Measurements from ENCODE around the gene KCTD15. TPM values are rescaled to one million over a fixed set of nuclear protein-coding genes. Genes with fewer than 3 reads are reported as not detected.

The KCTD15 gene
- total RNA-seq, 3 donors from 2014 or later (not counting 1 experiment from before 2014, with no cell fraction given): 0.59 to 4.7 (median 1.4) TPM

DNA sequence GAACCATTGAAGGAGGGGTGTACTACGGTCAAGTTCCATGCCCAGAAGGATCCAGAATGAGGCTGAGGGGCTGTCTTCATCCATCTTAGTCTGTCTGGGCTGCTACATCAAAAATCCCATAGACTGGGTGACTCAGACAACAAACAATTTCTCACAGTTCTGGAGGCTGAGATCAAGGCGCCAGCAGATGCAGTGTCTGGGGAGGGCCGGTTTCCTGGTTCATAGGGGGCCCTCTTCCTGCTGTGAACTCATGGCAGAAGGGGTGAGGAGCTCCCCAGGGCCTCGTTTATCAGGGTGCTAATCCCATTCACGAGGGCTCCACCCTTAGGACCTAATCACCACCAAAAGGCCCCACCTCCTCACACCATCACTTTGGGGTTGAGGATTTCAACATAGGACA lies 14.7 kb upstream of the KCTD15 start:
- H3K9me3 ChIP-seq (ENCODE audit: control insufficient read depth, insufficient read depth, low read length): no peaks in the 10 kb centered on the region
- intact Hi-C loops (cut with micrococcal nuclease): no loop called here
- TF ChIP-seq, protein P1, sequence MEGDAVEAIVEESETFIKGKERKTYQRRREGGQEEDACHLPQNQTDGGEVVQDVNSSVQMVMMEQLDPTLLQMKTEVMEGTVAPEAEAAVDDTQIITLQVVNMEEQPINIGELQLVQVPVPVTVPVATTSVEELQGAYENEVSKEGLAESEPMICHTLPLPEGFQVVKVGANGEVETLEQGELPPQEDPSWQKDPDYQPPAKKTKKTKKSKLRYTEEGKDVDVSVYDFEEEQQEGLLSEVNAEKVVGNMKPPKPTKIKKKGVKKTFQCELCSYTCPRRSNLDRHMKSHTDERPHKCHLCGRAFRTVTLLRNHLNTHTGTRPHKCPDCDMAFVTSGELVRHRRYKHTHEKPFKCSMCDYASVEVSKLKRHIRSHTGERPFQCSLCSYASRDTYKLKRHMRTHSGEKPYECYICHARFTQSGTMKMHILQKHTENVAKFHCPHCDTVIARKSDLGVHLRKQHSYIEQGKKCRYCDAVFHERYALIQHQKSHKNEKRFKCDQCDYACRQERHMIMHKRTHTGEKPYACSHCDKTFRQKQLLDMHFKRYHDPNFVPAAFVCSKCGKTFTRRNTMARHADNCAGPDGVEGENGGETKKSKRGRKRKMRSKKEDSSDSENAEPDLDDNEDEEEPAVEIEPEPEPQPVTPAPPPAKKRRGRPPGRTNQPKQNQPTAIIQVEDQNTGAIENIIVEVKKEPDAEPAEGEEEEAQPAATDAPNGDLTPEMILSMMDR (IDR thresholded peaks at IDR 0.05): no peak
- Mint-ChIP-seq H3K4me1 (peaks cover 0 to 21% of the 10 kb centered on the region in 2 donors), H3K4me3 (no peak overlapping the region), H3K9me3 (no peaks in the 10 kb centered on the region), H3K36me3 (no peaks in the 10 kb centered on the region), H3K27me3 (ENCODE audit: low read depth in 2 of 2) (peaks cover 30 to 31% of the 10 kb centered on the region in 2 donors), H3K27ac (no peak overlapping the region)
- H3K4me1 ChIP-seq (ENCODE audit: control insufficient read depth, insufficient read depth, low read length): peaks cover 3% of the 10 kb centered on the region
- no peak overlapping the region for H3K27ac ChIP-seq (ENCODE audit: low read length)
- no peak overlapping the region for H3K4me3 ChIP-seq (ENCODE audit: low read length)
- DNase-seq (no peak), ATAC-seq (no peak)
- no peaks in the 10 kb centered on the region for H3K36me3 ChIP-seq (ENCODE audit: control insufficient read depth, insufficient read depth, low read length)
- no peaks in the 10 kb centered on the region for H3K27me3 ChIP-seq (ENCODE audit: control insufficient read depth, insufficient read depth, low read length)
- WGBS (ENCODE audit: insufficient coverage): 69% methylated on average over 5 of the region's 5 CpGs

DNA sequence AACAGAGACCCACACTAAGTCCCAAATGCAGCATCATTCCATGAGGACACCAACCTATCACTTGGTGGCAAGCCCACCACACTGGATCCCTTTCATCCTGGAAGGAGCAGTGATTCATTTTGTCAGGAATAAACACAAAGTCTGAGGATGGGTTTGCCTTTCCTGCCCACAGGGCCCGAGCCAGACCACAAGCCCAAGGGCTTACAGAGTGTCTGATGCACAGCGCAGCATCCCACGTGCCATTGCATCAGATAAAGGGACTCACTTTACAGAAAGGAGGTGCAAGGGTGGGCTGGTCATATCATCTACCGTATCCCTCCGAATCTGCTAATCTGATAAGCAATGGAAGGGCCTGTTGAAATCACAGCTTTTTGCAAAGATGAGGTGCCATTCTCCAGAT lies 12.2 kb upstream of the KCTD15 start:
- DNase-seq (no peak), ATAC-seq (no peak)
- no peak overlapping the region for H3K4me3 Mint-ChIP-seq
- H3K4me1 ChIP-seq (ENCODE audit: control insufficient read depth, insufficient read depth, low read length): no peaks in the 10 kb centered on the region
- no peak overlapping the region for H3K27ac ChIP-seq (ENCODE audit: low read length)
- TF ChIP-seq, protein P1 (IDR thresholded peaks at IDR 0.05): no peak
- no peak overlapping the region for H3K4me3 ChIP-seq (ENCODE audit: low read length)
- no peaks in the 10 kb centered on the region for H3K9me3 ChIP-seq (ENCODE audit: control insufficient read depth, insufficient read depth, low read length)
- intact Hi-C loops (cut with micrococcal nuclease): no loop called here
- no peaks in the 10 kb centered on the region for H3K36me3 Mint-ChIP-seq
- H3K9me3 Mint-ChIP-seq: no peaks in the 10 kb centered on the region
- peaks cover 0 to 8% of the 10 kb centered on the region in 2 donors for H3K4me1 Mint-ChIP-seq
- H3K27me3 ChIP-seq (ENCODE audit: control insufficient read depth, insufficient read depth, low read length): no peaks in the 10 kb centered on the region
- H3K27me3 Mint-ChIP-seq (ENCODE audit: low read depth in 2 of 2): peaks cover 25 to 32% of the 10 kb centered on the region in 2 donors
- H3K27ac Mint-ChIP-seq: no peak overlapping the region
- whole genome bisulfite sequencing (ENCODE audit: insufficient coverage): 86% methylated on average over 5 of the region's 5 CpGs
- no peaks in the 10 kb centered on the region for H3K36me3 ChIP-seq (ENCODE audit: control insufficient read depth, insufficient read depth, low read length)

DNA sequence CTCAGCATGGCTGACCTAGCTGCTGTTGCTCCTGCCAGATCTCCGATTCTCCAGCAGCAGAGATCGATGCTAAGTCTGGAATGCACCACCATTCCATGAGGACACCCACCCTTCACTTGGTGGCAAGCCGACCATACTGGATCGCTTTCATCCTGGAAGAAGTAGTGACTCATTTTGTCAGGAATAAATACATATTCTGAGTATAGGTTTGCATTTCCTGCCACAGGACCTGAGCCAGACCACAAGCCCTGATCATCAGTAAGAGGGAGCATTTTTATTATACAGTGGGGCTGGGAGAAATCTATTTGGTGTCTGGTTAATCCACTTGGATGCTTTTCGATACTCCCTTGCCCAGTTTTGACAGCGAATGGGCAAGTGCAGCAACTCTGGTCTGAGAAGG lies 10.9 kb upstream of the KCTD15 start:
- 66% methylated on average over 6 of the region's 6 CpGs for WGBS (ENCODE audit: insufficient coverage)
- no peak overlapping the region for H3K27ac ChIP-seq (ENCODE audit: low read length)
- no peak overlapping the region for H3K27ac Mint-ChIP-seq

DNA sequence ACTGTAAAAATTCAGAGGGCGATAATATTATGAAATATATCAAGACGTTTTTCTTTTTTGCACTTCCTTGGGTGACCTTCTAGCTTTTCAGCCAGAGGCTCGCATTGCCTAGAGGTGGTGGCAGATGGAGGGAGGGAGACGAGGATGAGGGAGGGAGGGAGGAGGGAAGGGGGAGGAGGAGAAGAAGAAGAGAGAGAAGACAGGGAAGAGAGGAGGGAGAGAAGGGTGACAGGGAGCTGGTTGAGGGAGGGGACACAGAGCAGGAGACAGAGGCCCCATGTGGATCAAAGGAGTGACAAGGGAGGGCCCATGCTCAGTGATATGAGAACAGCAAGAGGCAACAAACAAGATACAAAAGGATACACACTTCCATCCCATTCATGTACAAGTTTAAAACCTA lies 8.0 kb upstream of the KCTD15 start:
- WGBS (ENCODE audit: insufficient coverage): 77% methylated on average over 4 of the region's 4 CpGs
- no peak overlapping the region for H3K27ac Mint-ChIP-seq

More for the DNA sequence above, 10.9 kb upstream of the KCTD15 start:
- no peak overlapping the region for H3K4me3 ChIP-seq (ENCODE audit: low read length)
- Mint-ChIP-seq H3K27me3 (ENCODE audit: low read depth in 2 of 2) (peaks cover 15 to 25% of the 10 kb centered on the region in 2 donors), H3K4me3 (no peak overlapping the region), H3K36me3 (no peaks in the 10 kb centered on the region), H3K4me1 (no peaks in the 10 kb centered on the region), H3K9me3 (no peaks in the 10 kb centered on the region)
- no peaks in the 10 kb centered on the region for H3K4me1 ChIP-seq (ENCODE audit: control insufficient read depth, insufficient read depth, low read length)
- TF ChIP-seq, protein P1 (IDR thresholded peaks at IDR 0.05): no peak
- no peaks in the 10 kb centered on the region for H3K36me3 ChIP-seq (ENCODE audit: control insufficient read depth, insufficient read depth, low read length)
- intact Hi-C loops (cut with micrococcal nuclease): no loop called here
- ATAC-seq: no peak
- no peak for DNase-seq
- H3K27me3 ChIP-seq (ENCODE audit: control insufficient read depth, insufficient read depth, low read length): no peaks in the 10 kb centered on the region
- no peaks in the 10 kb centered on the region for H3K9me3 ChIP-seq (ENCODE audit: control insufficient read depth, insufficient read depth, low read length)

More for the DNA sequence above, 8.0 kb upstream of the KCTD15 start:
- Mint-ChIP-seq H3K4me3 (no peak overlapping the region), H3K27me3 (ENCODE audit: low read depth in 2 of 2) (peaks cover 16 to 22% of the 10 kb centered on the region in 2 donors), H3K36me3 (no peaks in the 10 kb centered on the region), H3K4me1 (no peaks in the 10 kb centered on the region), H3K9me3 (no peaks in the 10 kb centered on the region)
- ATAC-seq: no peak
- no peaks in the 10 kb centered on the region for H3K4me1 ChIP-seq (ENCODE audit: control insufficient read depth, insufficient read depth, low read length)
- H3K27me3 ChIP-seq (ENCODE audit: control insufficient read depth, insufficient read depth, low read length): peaks cover 4% of the 10 kb centered on the region
- intact Hi-C loops (cut with micrococcal nuclease): no loop called here
- no peaks in the 10 kb centered on the region for H3K9me3 ChIP-seq (ENCODE audit: control insufficient read depth, insufficient read depth, low read length)
- DNase-seq: no peak
- TF ChIP-seq, protein P1 (IDR thresholded peaks at IDR 0.05): no peak
- no peak overlapping the region for H3K27ac ChIP-seq (ENCODE audit: low read length)
- H3K36me3 ChIP-seq (ENCODE audit: control insufficient read depth, insufficient read depth, low read length): no peaks in the 10 kb centered on the region
- no peak overlapping the region for H3K4me3 ChIP-seq (ENCODE audit: low read length)
